Loucy (cell line): ENCODE measurements around the gene PPIL6.

Experiments
- EZH2phosphoT487 ChIP-seq: fragments of 200-600 bp; IDR thresholded peaks from 2 replicates; pipeline ENCODE4 v1.6.1; 2018; ENCODE audit warnings: antibody characterized with exemption, mild to moderate bottlenecking, moderate library complexity, borderline replicate concordance
- TF ChIP-seq, protein P1 (sequence below): fragments of 200-600 bp; sonication (generic); conservative IDR thresholded peaks from 2 replicates; pipeline ENCODE4 v1.5.1; 2014; ENCODE audit warnings: mild to moderate bottlenecking, antibody characterized with exemption, low read length

DNA sequence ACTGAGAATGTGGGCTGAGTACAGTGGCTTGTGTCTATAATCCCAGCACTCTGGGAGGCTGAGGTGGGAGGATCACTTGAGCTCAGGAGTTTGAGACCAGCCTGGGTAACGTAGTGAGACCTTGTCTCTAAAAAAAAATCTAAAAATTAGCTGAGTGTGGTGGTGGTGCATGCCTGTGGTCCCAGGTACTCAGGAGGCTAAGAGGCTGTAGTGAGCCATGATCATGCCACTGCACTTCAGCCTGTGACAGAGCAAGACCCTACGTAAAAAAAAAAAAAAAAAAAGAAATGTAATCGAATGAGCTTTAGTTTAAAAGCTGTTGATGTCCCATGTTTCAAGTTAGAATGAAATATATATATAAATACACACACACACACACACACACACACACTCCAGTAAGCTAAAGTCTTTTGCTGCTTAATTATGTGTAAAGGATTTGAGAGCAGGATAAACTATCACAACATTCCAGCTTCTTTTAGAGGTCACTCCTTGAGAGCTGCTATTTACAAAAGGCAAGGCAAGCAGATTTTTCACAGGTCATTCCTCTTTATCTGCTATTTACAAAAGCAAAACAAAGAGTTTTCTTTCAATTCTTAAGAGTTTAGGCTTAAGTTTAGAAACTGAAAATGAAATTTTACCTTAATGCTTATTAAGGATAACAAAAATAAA, 19.9 kb upstream of the PPIL6 start:
- TF ChIP-seq, protein P1, sequence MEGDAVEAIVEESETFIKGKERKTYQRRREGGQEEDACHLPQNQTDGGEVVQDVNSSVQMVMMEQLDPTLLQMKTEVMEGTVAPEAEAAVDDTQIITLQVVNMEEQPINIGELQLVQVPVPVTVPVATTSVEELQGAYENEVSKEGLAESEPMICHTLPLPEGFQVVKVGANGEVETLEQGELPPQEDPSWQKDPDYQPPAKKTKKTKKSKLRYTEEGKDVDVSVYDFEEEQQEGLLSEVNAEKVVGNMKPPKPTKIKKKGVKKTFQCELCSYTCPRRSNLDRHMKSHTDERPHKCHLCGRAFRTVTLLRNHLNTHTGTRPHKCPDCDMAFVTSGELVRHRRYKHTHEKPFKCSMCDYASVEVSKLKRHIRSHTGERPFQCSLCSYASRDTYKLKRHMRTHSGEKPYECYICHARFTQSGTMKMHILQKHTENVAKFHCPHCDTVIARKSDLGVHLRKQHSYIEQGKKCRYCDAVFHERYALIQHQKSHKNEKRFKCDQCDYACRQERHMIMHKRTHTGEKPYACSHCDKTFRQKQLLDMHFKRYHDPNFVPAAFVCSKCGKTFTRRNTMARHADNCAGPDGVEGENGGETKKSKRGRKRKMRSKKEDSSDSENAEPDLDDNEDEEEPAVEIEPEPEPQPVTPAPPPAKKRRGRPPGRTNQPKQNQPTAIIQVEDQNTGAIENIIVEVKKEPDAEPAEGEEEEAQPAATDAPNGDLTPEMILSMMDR: no peak
- TF ChIP-seq EZH2phosphoT487: no peak
